ENCODE measurements around the gene BEAN1.

Gene BEAN1

GRCh38 chr16:66388350-66389139 is 38.5 kb upstream of the BEAN1 start:
- Histone ChIP-seq H3K27me3 (ENCODE audit: insufficient read depth, poor library complexity, severe bottlenecking) (no peaks in the 10 kb centered on the region), H3K27ac (replicated peaks) (no peak overlapping the region), H3K4me3 (replicated peaks; ENCODE audit: insufficient read depth, low read length) (no peak overlapping the region)
- no peak for DNase-seq (ENCODE audit: low read depth in 1 of 2, low spot score in 1 of 2)
- TF ChIP-seq, protein P1, sequence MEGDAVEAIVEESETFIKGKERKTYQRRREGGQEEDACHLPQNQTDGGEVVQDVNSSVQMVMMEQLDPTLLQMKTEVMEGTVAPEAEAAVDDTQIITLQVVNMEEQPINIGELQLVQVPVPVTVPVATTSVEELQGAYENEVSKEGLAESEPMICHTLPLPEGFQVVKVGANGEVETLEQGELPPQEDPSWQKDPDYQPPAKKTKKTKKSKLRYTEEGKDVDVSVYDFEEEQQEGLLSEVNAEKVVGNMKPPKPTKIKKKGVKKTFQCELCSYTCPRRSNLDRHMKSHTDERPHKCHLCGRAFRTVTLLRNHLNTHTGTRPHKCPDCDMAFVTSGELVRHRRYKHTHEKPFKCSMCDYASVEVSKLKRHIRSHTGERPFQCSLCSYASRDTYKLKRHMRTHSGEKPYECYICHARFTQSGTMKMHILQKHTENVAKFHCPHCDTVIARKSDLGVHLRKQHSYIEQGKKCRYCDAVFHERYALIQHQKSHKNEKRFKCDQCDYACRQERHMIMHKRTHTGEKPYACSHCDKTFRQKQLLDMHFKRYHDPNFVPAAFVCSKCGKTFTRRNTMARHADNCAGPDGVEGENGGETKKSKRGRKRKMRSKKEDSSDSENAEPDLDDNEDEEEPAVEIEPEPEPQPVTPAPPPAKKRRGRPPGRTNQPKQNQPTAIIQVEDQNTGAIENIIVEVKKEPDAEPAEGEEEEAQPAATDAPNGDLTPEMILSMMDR (IDR thresholded peaks at IDR 0.05; ENCODE audit: insufficient read depth, low read length) = no peak
- TF ChIP-seq REST (IDR thresholded peaks at IDR 0.05; ENCODE audit: insufficient replicate concordance, low read depth) (no peak), SPI1 (IDR thresholded peaks at IDR 0.05; ENCODE audit: borderline replicate concordance, low read depth) (no peak), GABPA (IDR thresholded peaks at IDR 0.05; ENCODE audit: low read depth) (no peak), POLR2AphosphoS5 (IDR thresholded peaks at IDR 0.05; ENCODE audit: low read depth) (no peak)

DNA sequence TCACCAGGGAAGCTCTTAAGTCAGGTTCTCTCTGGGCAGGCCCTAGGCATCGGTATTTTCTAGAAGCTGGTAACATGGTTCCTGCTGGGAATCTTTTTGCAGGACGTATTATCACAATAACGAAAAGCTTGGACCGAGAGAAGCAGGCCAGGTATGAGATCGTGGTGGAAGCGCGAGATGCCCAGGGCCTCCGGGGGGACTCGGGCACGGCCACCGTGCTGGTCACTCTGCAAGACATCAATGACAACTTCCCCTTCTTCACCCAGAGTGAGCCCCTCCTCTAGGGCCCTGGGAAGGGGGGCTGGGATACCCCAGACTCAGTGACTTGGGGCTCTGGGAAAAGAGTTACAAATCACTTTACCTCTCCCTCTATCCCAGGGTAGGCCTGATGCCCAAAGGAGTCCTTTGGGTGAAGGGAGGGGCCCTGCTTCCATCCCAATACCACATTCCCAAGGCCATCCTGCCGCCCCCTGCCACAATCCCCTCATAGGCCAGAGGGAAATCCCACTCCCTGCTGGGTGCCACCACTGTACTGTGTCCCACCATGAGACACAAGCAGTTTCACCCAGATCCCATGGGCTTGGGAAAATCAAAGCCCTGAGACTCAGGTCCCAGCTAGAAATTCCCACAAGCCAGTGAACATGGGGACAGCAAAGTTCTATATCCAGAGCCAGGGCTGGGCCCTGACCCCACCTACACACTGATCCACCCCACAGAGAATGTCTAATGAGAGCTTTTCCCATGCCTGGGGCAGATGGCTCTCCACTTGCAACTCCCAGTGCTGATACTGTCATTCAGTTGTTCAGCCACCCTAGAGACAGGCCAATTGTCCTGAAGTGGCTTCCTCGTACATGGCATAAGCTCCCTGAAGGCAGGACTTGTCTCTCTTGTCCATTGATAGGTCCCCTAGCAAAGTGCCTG is 37.6 kb upstream of the BEAN1 start:
- Histone ChIP-seq H3K4me3 (replicated peaks; ENCODE audit: insufficient read depth, low read length) (no peak overlapping the region), H3K27ac (replicated peaks) (no peak overlapping the region), H3K27me3 (ENCODE audit: insufficient read depth, poor library complexity, severe bottlenecking) (no peaks in the 10 kb centered on the region)
- TF ChIP-seq REST (IDR thresholded peaks at IDR 0.05; ENCODE audit: insufficient replicate concordance, low read depth) (no peak), SPI1 (IDR thresholded peaks at IDR 0.05; ENCODE audit: borderline replicate concordance, low read depth) (no peak)
- DNase-seq (ENCODE audit: low read depth in 1 of 2, low spot score in 1 of 2) = no peak

GRCh38 chr16:66390346-66391108 is 36.6 kb upstream of the BEAN1 start:
- no peak overlapping the region for H3K4me3 ChIP-seq (replicated peaks; ENCODE audit: insufficient read depth, low read length)
- no peak for DNase-seq (ENCODE audit: low read depth in 1 of 2, low spot score in 1 of 2)
- no peaks in the 10 kb centered on the region for H3K27me3 ChIP-seq (ENCODE audit: insufficient read depth, poor library complexity, severe bottlenecking)
- TF ChIP-seq POLR2AphosphoS5 (IDR thresholded peaks at IDR 0.05; ENCODE audit: low read depth) (no peak), GABPA (IDR thresholded peaks at IDR 0.05; ENCODE audit: low read depth) (no peak), SPI1 (IDR thresholded peaks at IDR 0.05; ENCODE audit: borderline replicate concordance, low read depth) (no peak), REST (IDR thresholded peaks at IDR 0.05; ENCODE audit: insufficient replicate concordance, low read depth) (no peak)
- TF ChIP-seq, protein P1 (IDR thresholded peaks at IDR 0.05; ENCODE audit: insufficient read depth, low read length) = no peak
- H3K27ac ChIP-seq (replicated peaks) = no peak overlapping the region

Measured in HL-60 (cell line).